DND-41 (cell line): Measurements from ENCODE around the gene MKRN1.

Source experiments
- ATAC-seq: fragments of 200-7000 bp; cut with Tn5 transposase; 3 replicates; pipeline ENCODE4 v1.9.1; 2021; ENCODE audit warnings: low read depth; ENCODE audit not compliant: insufficient read depth
- DNase-seq: peaks from one replicate; pipeline ENCODE4 v3.0.0-alpha.2; 2020
- H2AFZ ChIP-seq: 2 replicates; pipeline ENCODE4 v1.6.0; 2012; ENCODE audit warnings: low read depth, low read length
- H3K27ac ChIP-seq: 2 replicates; pipeline ENCODE4 v1.5.1; 2012; ENCODE audit warnings: low read length, inconsistent platforms
- H3K27me3 ChIP-seq: fragments of 200-600 bp; sonication (generic); 2 replicates; pipeline ENCODE4 v1.6.0; 2012; ENCODE audit warnings: low read length, mild to moderate bottlenecking, inconsistent platforms; ENCODE audit not compliant: insufficient read depth, poor library complexity
- H3K36me3 ChIP-seq: 2 replicates; pipeline ENCODE4 v1.5.1; 2012; ENCODE audit warnings: low read length, inconsistent platforms; ENCODE audit not compliant: insufficient read depth
- H3K4me1 ChIP-seq: 2 replicates; pipeline ENCODE4 v1.5.1; 2012; ENCODE audit warnings: mild to moderate bottlenecking, low read length; ENCODE audit not compliant: insufficient read depth
- H3K4me2 ChIP-seq: 2 replicates; pipeline ENCODE4 v1.6.0; 2012; ENCODE audit warnings: mild to moderate bottlenecking, moderate library complexity, low read length, inconsistent platforms; ENCODE audit not compliant: insufficient read depth
- H3K4me3 ChIP-seq, 2 experiments: fragments of 200-600 bp in 1 of 2; shearing (Covaris generic) in 1 of 2; 2 replicates each; pipeline ENCODE4 v1.5.1; 2012 to 2016; ENCODE audit warnings: inconsistent platforms in 2 of 2, low read length in 2 of 2, mild to moderate bottlenecking in 2 of 2, low read depth in 1 of 2, moderate library complexity in 1 of 2
- H3K79me2 ChIP-seq: 2 replicates; pipeline ENCODE4 v1.6.0; 2012; ENCODE audit warnings: low read length, inconsistent platforms; ENCODE audit not compliant: insufficient read depth
- H3K9ac ChIP-seq: 2 replicates; pipeline ENCODE4 v1.6.0; 2012; ENCODE audit warnings: low read depth, mild to moderate bottlenecking, inconsistent platforms, low read length, moderate library complexity
- H3K9me3 ChIP-seq: 2 replicates; pipeline ENCODE4 v1.5.1; 2012; ENCODE audit warnings: low read length, moderate library complexity, mild to moderate bottlenecking, inconsistent platforms; ENCODE audit not compliant: insufficient read depth, severe bottlenecking
- H4K20me1 ChIP-seq: 2 replicates; pipeline ENCODE4 v1.6.0; 2012; ENCODE audit warnings: low read length; ENCODE audit not compliant: insufficient read depth
- CTCF ChIP-seq: IDR thresholded peaks from 2 replicates; pipeline ENCODE4 v1.5.1; 2012; ENCODE audit warnings: borderline replicate concordance, low read length, moderate library complexity, mild to moderate bottlenecking; ENCODE audit not compliant: poor library complexity, severe bottlenecking; ENCODE audit errors: extremely low read depth
- EZH2 ChIP-seq: IDR thresholded peaks from 3 replicates; pipeline ENCODE4 v1.6.1; 2012; ENCODE audit warnings: borderline replicate concordance, low read depth, mild to moderate bottlenecking, moderate library complexity, low read length, inconsistent platforms; ENCODE audit not compliant: severe bottlenecking

Gene MKRN1

GRCh38 chr7:140489026-140489359, 9.7 kb upstream of the MKRN1 start:
- ATAC-seq, result no peak
- H3K9ac ChIP-seq, result no peak overlapping the region
- H3K4me3 ChIP-seq, result no peak overlapping the region
- no peaks in the 10 kb centered on the region for H3K4me1 ChIP-seq
- H3K79me2 ChIP-seq, result no peaks in the 10 kb centered on the region
- no peaks in the 10 kb centered on the region for H4K20me1 ChIP-seq
- TF ChIP-seq CTCF (no peak), EZH2 (no peak)
- H3K27me3 ChIP-seq, result no peaks in the 10 kb centered on the region
- no peak overlapping the region for H3K27ac ChIP-seq
- H3K9me3 ChIP-seq, result no peaks in the 10 kb centered on the region
- no peak overlapping the region for H2AFZ ChIP-seq
- no peak for DNase-seq
- H3K36me3 ChIP-seq, result no peaks in the 10 kb centered on the region
- no peak overlapping the region for H3K4me2 ChIP-seq

GRCh38 chr7:140485500-140486265, 6.4 kb upstream of the MKRN1 start:
- H3K4me1 ChIP-seq, result no peaks in the 10 kb centered on the region
- no peaks in the 10 kb centered on the region for H3K9me3 ChIP-seq
- no peak for DNase-seq
- no peak overlapping the region for H2AFZ ChIP-seq
- no peak overlapping the region for H3K4me2 ChIP-seq
- H3K79me2 ChIP-seq, result no peaks in the 10 kb centered on the region
- H3K4me3 ChIP-seq, result no peak overlapping the region
- ATAC-seq, result no peak
- TF ChIP-seq EZH2, result no peak
- no peak for TF ChIP-seq CTCF
- H3K27ac ChIP-seq, result no peak overlapping the region
- H3K36me3 ChIP-seq, result no peaks in the 10 kb centered on the region
- no peak overlapping the region for H3K9ac ChIP-seq
- H3K27me3 ChIP-seq, result no peaks in the 10 kb centered on the region
- no peaks in the 10 kb centered on the region for H4K20me1 ChIP-seq

- no peaks in the 10 kb centered on the region for H3K4me1 ChIP-seq
- DNase-seq (no peak), ATAC-seq (no peak)
- no peak overlapping the region for H2AFZ ChIP-seq
- H3K27me3 ChIP-seq, result no peaks in the 10 kb centered on the region
- H3K9me3 ChIP-seq, result no peaks in the 10 kb centered on the region
- H3K79me2 ChIP-seq, result no peaks in the 10 kb centered on the region
- no peak for TF ChIP-seq CTCF
- no peak for TF ChIP-seq EZH2
- no peaks in the 10 kb centered on the region for H3K36me3 ChIP-seq
- no peak overlapping the region for H3K27ac ChIP-seq
- H3K9ac ChIP-seq, result no peak overlapping the region
- H4K20me1 ChIP-seq, result no peaks in the 10 kb centered on the region
- no peak overlapping the region for H3K4me2 ChIP-seq
- H3K4me3 ChIP-seq, result no peak overlapping the region
Measured at GRCh38 chr7:140484951-140485499, 5.7 kb upstream of the MKRN1 start.
